Measurements from ENCODE around the gene HDLBP. TPM values are rescaled to one million over a fixed set of nuclear protein-coding genes. Genes with fewer than 3 reads are reported as not detected.

The HDLBP gene
- total and polyA plus RNA-seq, 3 donors from 2014 or later: 600 to 790 (median 648) TPM

DNA sequence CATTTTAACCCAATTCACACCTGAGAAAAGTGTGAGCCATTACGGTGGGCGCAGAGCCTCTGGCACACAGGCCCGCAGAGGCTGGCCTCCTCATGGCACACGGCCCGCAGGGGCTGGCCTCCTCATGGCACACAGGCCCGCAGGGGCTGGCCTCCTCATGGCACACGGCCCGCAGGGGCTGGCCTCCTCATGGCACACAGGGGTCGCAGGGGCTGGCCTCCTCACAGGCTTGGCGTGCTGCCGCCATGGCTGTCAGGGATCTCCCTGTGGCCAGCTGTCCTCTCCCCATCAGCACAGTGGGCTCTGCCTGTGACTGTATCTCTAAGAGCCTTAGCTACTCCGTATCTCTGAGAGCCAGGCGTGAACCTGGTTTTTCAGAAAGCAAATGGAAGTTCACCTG lies 102.4 kb downstream of the HDLBP start:
- intact Hi-C loops (cut with DNase I; ENCODE audit: low total_unique reads): no loop called here
- WGBS, 2 donors: 77 to 92% methylated on average over 6 to 13 of the region's 13 CpGs

DNA sequence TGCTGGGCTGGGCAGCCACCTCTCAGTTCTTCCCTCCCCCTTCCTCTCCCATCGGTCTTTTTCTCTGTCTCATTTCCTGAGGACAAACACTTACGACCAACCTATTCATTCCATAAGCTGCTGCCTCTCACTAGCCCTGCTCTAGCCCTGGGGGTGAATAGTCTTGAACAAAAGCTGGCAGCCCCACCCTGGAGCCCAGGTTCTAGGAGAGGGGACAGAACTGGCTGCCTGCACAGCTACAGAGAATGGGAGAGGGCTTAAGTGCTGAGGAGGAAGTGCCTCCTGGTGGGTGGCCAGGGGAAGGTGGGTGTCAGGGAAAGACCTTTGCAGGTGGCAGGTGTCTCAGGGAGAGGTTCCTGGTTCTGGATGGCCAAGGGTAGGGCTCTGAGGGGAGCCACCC lies 104.2 kb downstream of the HDLBP start:
- TF ChIP-seq, protein P1, sequence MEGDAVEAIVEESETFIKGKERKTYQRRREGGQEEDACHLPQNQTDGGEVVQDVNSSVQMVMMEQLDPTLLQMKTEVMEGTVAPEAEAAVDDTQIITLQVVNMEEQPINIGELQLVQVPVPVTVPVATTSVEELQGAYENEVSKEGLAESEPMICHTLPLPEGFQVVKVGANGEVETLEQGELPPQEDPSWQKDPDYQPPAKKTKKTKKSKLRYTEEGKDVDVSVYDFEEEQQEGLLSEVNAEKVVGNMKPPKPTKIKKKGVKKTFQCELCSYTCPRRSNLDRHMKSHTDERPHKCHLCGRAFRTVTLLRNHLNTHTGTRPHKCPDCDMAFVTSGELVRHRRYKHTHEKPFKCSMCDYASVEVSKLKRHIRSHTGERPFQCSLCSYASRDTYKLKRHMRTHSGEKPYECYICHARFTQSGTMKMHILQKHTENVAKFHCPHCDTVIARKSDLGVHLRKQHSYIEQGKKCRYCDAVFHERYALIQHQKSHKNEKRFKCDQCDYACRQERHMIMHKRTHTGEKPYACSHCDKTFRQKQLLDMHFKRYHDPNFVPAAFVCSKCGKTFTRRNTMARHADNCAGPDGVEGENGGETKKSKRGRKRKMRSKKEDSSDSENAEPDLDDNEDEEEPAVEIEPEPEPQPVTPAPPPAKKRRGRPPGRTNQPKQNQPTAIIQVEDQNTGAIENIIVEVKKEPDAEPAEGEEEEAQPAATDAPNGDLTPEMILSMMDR (IDR thresholded peaks at IDR 0.05): no peak
- no peak for TF ChIP-seq POLR2A (IDR thresholded peaks at IDR 0.05)
- 38 to 54% methylated on average over 2 of the region's 2 CpGs for WGBS, 2 donors
- Histone ChIP-seq H3K27ac (no peak overlapping the region), H3K4me1 (no peaks in the 10 kb centered on the region), H3K9me3 (no peaks in the 10 kb centered on the region), H3K36me3 (ENCODE audit: low read depth, missing control alignments) (no peaks in the 10 kb centered on the region), H3K27me3 (no peaks in the 10 kb centered on the region), H3K4me3 (no peak overlapping the region)
- DNase-seq: no peak
- intact Hi-C loops (cut with DNase I; ENCODE audit: low total_unique reads): no loop called here

More for the DNA sequence above, 102.4 kb downstream of the HDLBP start:
- no peaks in the 10 kb centered on the region for H3K9me3 ChIP-seq
- H3K4me1 ChIP-seq: no peaks in the 10 kb centered on the region
- TF ChIP-seq, protein P1 (IDR thresholded peaks at IDR 0.05): no peak
- TF ChIP-seq POLR2A (IDR thresholded peaks at IDR 0.05): no peak
- H3K27ac ChIP-seq: no peak overlapping the region
- no peaks in the 10 kb centered on the region for H3K36me3 ChIP-seq (ENCODE audit: low read depth, missing control alignments)
- no peak overlapping the region for H3K4me3 ChIP-seq
- DNase-seq: no peak
- no peaks in the 10 kb centered on the region for H3K27me3 ChIP-seq

DNA sequence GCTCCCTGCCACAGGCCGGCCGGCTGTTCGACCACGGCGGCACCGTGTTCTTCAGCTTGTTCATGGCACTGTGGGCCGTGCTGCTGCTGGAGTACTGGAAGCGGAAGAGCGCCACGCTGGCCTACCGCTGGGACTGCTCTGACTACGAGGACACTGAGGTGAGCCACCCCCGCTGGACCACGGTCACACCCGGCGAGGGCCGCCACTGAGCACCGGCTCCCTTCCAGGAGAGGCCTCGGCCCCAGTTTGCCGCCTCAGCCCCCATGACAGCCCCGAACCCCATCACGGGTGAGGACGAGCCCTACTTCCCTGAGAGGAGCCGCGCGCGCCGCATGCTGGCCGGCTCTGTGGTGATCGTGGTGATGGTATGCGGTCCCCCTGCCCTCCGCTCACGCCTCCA lies 106.2 kb downstream of the HDLBP start:
- no peak for DNase-seq
- intact Hi-C loops (cut with DNase I; ENCODE audit: low total_unique reads): no loop called here
- Histone ChIP-seq H3K4me3 (no peak overlapping the region), H3K27ac (no peak overlapping the region), H3K27me3 (no peaks in the 10 kb centered on the region), H3K36me3 (ENCODE audit: low read depth, missing control alignments) (no peaks in the 10 kb centered on the region), H3K9me3 (no peaks in the 10 kb centered on the region), H3K4me1 (no peaks in the 10 kb centered on the region)
- WGBS, 2 donors: 87 to 91% methylated on average over 11 to 33 of the region's 33 CpGs
- TF ChIP-seq, protein P1 (IDR thresholded peaks at IDR 0.05): no peak
- TF ChIP-seq POLR2A (IDR thresholded peaks at IDR 0.05): no peak

DNA sequence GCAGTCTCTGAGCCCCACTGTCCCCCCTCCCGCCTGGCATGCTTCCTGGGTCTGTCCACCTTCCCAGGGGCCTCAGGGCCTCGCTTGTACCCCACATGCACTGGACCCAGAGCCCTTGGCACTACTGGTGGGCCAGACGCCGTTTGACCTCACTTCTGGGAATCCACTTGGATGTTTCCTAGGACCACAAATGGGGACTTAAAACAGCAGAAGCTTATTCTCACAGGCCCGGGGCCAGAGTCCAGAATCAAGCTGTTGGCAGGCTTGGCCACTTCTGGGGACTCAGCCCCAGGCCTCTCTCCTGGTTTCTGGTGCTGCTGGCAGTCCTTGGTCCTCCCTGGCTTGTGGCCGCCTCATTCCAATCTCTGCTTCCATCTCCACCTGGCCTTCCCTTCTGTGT lies 107.4 kb downstream of the HDLBP start:
- intact Hi-C loops (cut with DNase I; ENCODE audit: low total_unique reads): no loop called here
- Histone ChIP-seq H3K36me3 (ENCODE audit: low read depth, missing control alignments) (no peaks in the 10 kb centered on the region), H3K4me1 (no peaks in the 10 kb centered on the region), H3K27ac (no peak overlapping the region), H3K27me3 (no peaks in the 10 kb centered on the region), H3K9me3 (no peaks in the 10 kb centered on the region), H3K4me3 (no peak overlapping the region)
- no peak for DNase-seq
- 84 to 92% methylated on average over 6 of the region's 6 CpGs for WGBS, 2 donors
- TF ChIP-seq POLR2A (IDR thresholded peaks at IDR 0.05): no peak

DNA sequence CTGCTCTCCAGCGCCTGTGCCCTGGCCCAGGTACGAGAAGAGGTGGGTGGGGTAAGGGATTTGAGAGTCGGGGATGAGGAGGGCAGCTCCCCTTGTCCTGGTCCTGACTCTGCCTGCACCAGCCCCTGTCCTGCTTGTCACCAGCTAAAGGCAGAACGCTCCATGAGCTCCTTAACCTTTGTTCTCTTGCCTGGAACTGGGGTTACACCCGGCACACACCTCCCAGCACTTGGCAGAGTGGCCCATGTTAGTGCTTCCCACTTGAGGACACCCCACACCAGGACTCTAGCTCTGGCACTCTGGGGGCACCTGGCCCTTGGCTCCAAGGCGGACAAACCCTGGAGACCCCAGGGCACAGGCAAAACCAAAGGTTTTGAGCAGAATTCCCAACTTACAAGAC lies 107.8 kb downstream of the HDLBP start:
- H3K27me3 ChIP-seq: no peaks in the 10 kb centered on the region
- H3K4me3 ChIP-seq: no peak overlapping the region
- TF ChIP-seq POLR2A (IDR thresholded peaks at IDR 0.05): no peak
- TF ChIP-seq, protein P1 (IDR thresholded peaks at IDR 0.05): no peak
- no peaks in the 10 kb centered on the region for H3K9me3 ChIP-seq
- intact Hi-C loops (cut with DNase I; ENCODE audit: low total_unique reads): no loop called here
- H3K27ac ChIP-seq: no peak overlapping the region
- H3K4me1 ChIP-seq: no peaks in the 10 kb centered on the region
- WGBS, 2 donors: 81 to 83% methylated on average over 5 to 6 of the region's 6 CpGs
- DNase-seq: no peak
- H3K36me3 ChIP-seq (ENCODE audit: low read depth, missing control alignments): no peaks in the 10 kb centered on the region

Data from testis (tissue), 3 donors.